Lower leg skin (tissue), 4 donors: Measurements from ENCODE around the gene TPSG1. TPM values are rescaled to one million over a fixed set of nuclear protein-coding genes. Genes with fewer than 3 reads are reported as not detected.

ENCODE experiments used
- DNase-seq, 2 donors: peaks; one replicate each; pipeline ENCODE4 v3.0.0-alpha.2; 2019; ENCODE audit warnings: low spot score in 2 of 2
- H3K4me3 ChIP-seq: fragments of 200-600 bp; sonication (generic); 2 replicates; pipeline ENCODE4 v1.5.1; 2017; ENCODE audit warnings: mild to moderate bottlenecking, low read depth; ENCODE audit not compliant: poor library complexity, severe bottlenecking
- CTCF ChIP-seq, 3 donors: fragments of 450-650 bp; IDR thresholded peaks; one replicate each; pipeline ENCODE4 v1.5.1; 2016; ENCODE audit warnings: antibody characterized with exemption in 3 of 3, mild to moderate bottlenecking in 3 of 3, moderate library complexity in 2 of 3
- POLR2A ChIP-seq, 2 donors: fragments of 450-650 bp; IDR thresholded peaks; one replicate each; pipeline ENCODE4 v1.6.1; 2016 to 2017; ENCODE audit warnings: antibody characterized with exemption in 2 of 2, mild to moderate bottlenecking in 1 of 2, moderate library complexity in 1 of 2
- WGBS, 2 donors: methylation state at CpG; one replicate each; pipeline ENCODE4 v1.1.5; 2018; 5-methylcytosine and 5-hydroxymethylcytosine counted together
- intact Hi-C: fragments of 100-400 bp; cut with DNase I; formaldehyde crosslinking; loops from one replicate; pipeline ENCODE4 v1.15.0; 2023; ENCODE audit warnings: low total_unique reads
- total RNA-seq, 4 donors: library from RNA; depleted of rRNA; stranded (reverse); fragments of >200 nt; gene quantifications; one replicate each; pipeline ENCODE4 v1.1.0, GENCODE V29; 2016

Gene TPSG1
- total RNA-seq, 4 donors from 2014 or later: 0.32 to 1.5 (median 1.1) TPM; not detected in 1

- DNase-seq: no peak
- 91% methylated on average over 28 to 52 of the region's 55 CpGs for WGBS, 2 donors
- TF ChIP-seq CTCF (IDR thresholded peaks at IDR 0.05) (no peak), POLR2A (IDR thresholded peaks at IDR 0.05) (no peak)
- no peak overlapping the region for H3K4me3 ChIP-seq
- intact Hi-C loops: no loop called here
Measured at GRCh38 chr16:1220098-1220728, 4.9 kb downstream of the TPSG1 start.

GRCh38 chr16:1218930-1219611 is 6.0 kb downstream of the TPSG1 start:
- 81 to 85% methylated on average over 17 to 24 of the region's 24 CpGs for WGBS, 2 donors
- TF ChIP-seq CTCF (IDR thresholded peaks at IDR 0.05) (no peak), POLR2A (IDR thresholded peaks at IDR 0.05) (no peak)
- no peak overlapping the region for H3K4me3 ChIP-seq
- no peak for DNase-seq
- intact Hi-C loops: no loop called here

GRCh38 chr16:1218061-1218929 is 6.8 kb downstream of the TPSG1 start:
- DNase-seq: no peak
- WGBS, 2 donors: 82 to 83% methylated on average over 47 to 49 of the region's 49 CpGs
- TF ChIP-seq POLR2A (IDR thresholded peaks at IDR 0.05) (no peak), CTCF (IDR thresholded peaks at IDR 0.05) (no peak)
- intact Hi-C loops: no loop called here
- H3K4me3 ChIP-seq: no peak overlapping the region

- TF ChIP-seq CTCF (IDR thresholded peaks at IDR 0.05) (no peak), POLR2A (IDR thresholded peaks at IDR 0.05) (no peak)
- DNase-seq: no peak
- intact Hi-C loops: no loop called here
- H3K4me3 ChIP-seq: no peak overlapping the region
- WGBS, 2 donors: 78 to 82% methylated on average over 23 to 24 of the region's 24 CpGs
Measured at GRCh38 chr16:1217526-1217925, 7.5 kb downstream of the TPSG1 start.

- 52 to 67% methylated on average over 27 to 32 of the region's 32 CpGs for WGBS, 2 donors
Measured at GRCh38 chr16:1216681-1217400, 8.2 kb downstream of the TPSG1 start.

More at GRCh38 chr16:1216681-1217400, 8.2 kb downstream of the TPSG1 start:
- TF ChIP-seq CTCF (IDR thresholded peaks at IDR 0.05) (no peak), POLR2A (IDR thresholded peaks at IDR 0.05) (no peak)
- no peak overlapping the region for H3K4me3 ChIP-seq
- intact Hi-C loops: no loop called here
- DNase-seq: no peak
